ENCODE data around the gene OR52N5. TPM values are rescaled to one million over a fixed set of nuclear protein-coding genes. Genes with fewer than 3 reads are reported as not detected.

The OR52N5 gene
- polyA plus RNA-seq (ENCODE audit: insufficient read length): not detected
- long read RNA-seq, donor 1: 0 reads
- long read RNA-seq, donor 2: 0 reads
- long read RNA-seq, donor 3: 0 reads
- long read RNA-seq, donor 4: 0 reads
- long read RNA-seq, donor 5: 0 reads
- long read RNA-seq, donor 6: 0 reads
- long read RNA-seq, donor 7: 0 reads
- long read RNA-seq, donor 8: 0 reads

DNA sequence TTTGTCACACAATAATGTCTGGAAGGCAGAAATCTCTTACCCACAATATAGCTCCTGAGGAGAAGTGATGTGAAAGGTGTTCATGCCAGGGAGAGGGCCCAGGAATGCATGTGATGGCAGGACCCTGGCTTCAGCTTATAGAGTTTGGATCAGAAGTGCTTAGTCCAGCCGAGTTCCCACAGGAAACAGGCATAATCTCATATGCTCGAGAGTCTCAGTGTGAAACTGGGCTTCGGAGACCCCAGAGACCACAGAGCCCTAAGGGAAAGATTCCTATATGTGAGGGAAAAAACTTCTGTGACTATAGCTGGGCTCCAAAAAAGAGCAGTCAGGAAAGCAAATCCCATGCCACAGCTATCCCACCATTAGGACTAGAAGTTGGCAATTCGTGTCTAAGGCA, at the start of gene OR52N5:
TSS of gene OR52N5 (minus strand) at position 101 of the 400 bp plus-strand sequence. CDS start 4,721 bp downstream, outside the sequence.
- no peak for DNase-seq

GRCh38 chr11:5831196-5831829, 48.2 kb upstream of the OR52N5 start:
- no peak for DNase-seq

- no peak for DNase-seq
Observed at GRCh38 chr11:5818245-5818886, 35.2 kb upstream of the OR52N5 start.

- no peak for DNase-seq
Observed at GRCh38 chr11:5815534-5815933, 32.4 kb upstream of the OR52N5 start.

DNA sequence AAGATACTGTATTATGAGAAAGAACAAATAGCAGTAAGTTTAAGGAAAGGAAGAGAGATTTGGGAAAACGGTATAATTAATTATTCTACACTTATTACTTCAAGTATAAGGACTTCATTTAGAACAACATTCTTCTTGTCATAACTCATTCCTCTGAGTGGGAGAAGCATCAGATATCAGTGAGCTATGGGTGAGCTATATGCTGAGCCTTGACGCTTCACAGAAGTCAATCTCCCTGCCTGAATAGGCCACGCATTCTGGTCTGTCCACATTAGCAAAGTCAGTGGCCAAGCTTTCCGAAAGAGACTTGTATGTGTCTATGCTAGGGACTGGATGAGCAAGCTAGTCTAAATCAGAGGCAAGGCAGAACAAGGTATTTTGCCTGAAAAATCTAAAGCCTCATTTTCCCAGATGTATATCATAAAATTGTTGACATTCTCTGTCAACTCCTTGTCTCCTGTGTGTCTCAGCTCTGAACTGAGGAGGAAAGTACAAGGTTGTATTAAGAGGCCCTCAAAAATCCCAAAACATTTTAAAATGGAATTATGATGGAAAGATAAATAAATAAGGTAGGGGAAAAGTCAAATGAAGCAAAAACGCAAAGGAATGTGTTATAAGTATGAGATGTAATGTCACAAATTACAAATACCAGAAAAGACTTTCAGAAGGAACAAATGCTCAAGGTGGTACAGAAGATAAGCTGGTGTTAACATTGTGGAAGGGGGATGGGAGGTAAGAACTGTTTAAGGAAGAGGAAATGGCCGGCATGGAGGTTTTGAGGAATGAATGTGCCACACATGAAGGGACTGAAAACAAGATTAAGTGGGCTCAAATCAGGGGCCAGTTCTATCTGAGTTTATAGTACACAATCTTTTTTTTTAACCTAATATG, 27.0 kb upstream of the OR52N5 start:
- no peak for DNase-seq

DNA sequence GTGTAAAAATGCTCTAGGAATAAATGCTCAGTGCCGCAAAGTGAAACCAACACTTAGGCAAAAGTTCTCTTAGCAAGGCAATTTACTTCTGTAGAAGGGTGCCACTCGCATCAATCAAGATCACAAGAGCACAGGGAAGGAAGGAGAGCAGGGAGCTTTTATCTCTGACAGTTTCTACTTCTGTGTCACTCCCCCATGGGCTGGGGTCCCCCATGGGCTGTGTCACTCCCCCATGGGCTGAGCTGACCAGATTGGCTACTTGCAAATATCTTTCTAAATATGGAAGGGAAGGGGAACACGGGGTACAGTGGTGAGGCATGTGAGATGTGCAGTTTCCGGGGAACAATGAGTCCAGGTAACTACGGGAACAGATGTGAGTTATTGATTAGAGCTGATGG, 26.0 kb upstream of the OR52N5 start:
- DNase-seq: no peak

DNA sequence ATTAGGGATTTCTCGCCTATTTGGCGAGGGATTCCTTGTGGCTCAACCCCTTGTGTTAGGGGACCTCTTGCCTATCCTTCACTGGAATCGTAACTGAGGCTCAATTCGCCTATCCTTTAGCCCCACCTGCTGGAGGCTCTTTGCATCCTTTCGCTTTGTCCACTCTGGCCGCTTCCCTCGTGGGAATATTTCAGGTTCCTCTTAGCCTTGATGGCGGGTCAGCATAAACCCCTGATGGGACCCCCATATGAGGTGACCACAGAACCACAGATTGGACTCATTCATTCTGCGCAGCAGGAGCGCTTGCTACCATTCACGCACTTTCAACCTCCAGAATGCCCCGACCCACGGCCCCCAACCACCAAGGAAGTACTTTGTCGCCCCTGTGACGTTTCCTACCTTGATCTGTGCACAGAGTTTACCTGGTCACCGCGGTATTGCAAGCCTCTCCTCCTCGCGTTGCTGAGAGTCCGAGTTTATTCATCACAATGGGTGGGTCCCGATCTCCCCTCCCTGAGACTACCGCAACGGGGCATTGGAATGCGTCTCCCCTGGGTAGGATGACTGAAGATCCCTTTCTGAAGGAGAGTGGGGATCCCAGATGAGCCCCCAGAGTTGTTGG, 25.5 kb upstream of the OR52N5 start, which contains the start of gene OR52N2:
TSS of gene OR52N2 (plus strand) at position 425 of the 622 bp plus-strand sequence. CDS start 11,412 bp downstream, outside the sequence.
- peak; percentile 82 for DNase-seq

GRCh38 chr11:5807580-5807979, 24.4 kb upstream of the OR52N5 start:
- DNase-seq: no peak

GRCh38 chr11:5803982-5804381, 20.8 kb upstream of the OR52N5 start:
- no peak for DNase-seq

DNA sequence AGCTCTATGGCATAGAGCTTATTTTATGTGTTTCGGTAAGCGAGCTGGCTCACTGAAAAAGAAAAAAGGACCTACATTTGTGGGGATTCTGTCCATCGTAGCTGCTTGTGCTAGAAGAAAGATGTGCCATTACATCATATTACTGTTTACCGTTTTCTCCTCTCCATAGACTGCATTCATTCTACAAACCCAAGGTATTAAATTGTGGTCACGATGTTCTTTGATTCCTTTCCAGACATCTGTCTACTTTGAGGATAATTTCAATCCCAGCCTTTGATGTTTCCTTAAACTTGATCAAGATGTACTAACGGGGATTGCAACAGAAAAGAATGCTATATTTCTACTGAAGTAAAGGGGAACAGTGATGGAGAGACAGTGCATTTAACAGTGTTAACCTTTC, 13.4 kb upstream of the OR52N5 start:
- no peak for DNase-seq

DNA sequence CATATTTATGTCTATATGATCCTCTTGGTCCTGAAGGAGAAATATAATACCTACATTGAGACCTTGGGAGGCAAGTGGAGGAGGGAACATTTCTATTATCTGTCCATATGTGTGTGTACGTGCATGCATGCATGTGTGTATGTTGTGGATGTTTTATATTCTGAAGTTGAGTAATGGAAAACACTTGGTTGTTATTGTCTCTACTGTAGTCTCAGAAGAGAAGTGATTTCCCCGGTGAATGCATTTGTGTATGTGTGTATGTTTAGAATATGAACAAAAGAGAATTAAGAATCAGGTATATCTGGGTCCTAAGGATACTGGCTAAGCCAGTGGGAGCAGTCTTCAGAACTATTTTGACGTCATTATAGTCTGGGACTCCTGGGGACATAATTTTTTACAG, 8.0 kb upstream of the OR52N5 start, which contains the start of gene OR52N1:
TSS of gene OR52N1 (minus strand) at position 101 of the 400 bp plus-strand sequence. CDS start 2,449 bp downstream, outside the sequence.
- no peak for DNase-seq

GRCh38 chr11:5767056-5767455, 16.1 kb downstream of the OR52N5 start:
- DNase-seq: no peak

GRCh38 chr11:5753943-5754342, 29.2 kb downstream of the OR52N5 start, which contains the start of gene OR52N4:
Gene OR52N4, plus strand, starts transcription at chr11:5754243. Its CDS starts 498 bp downstream, at chr11:5754741.
- DNase-seq: no peak

- no peak for DNase-seq
Observed at GRCh38 chr11:5749836-5750235, 33.3 kb downstream of the OR52N5 start.

DNA sequence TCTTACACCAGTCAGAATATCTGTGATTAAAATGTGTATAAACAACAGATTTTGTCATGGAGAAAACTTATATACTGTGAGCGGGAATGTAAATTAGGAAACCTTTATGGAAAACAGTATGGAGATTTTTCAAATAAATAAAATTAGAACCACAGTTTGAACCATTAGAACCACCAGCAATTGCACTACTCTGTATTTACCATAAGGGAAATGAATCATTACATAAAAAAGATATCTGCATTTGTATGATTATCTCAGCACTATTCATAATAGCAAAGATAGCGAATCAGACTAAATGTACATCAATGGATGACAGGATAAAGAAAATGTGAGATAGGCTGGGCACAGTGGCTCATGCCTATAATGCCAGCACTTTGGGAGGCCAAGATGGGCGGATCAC, 36.5 kb downstream of the OR52N5 start:
- no peak for DNase-seq

DNA sequence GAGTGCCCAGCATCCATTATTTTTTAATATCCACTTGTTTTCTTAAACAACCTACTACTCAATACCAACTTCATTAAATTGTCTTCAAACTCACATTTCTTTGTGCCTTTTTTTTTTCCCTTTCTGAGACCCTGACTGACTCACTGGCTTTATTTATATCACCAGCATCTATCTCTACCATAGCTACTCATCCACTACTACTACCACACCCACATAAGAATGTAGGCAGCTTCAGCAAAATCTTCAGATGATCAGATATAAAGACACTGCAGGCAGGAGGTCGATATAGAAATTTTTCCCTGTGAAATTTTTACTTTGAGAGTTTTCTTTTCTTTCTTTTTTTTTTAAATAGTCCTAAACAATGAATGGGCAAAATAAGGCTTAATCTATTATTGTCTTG, 44.7 kb downstream of the OR52N5 start:
- DNase-seq: no peak

- no peak for DNase-seq
Observed at GRCh38 chr11:5737670-5738392, 45.3 kb downstream of the OR52N5 start.

GRCh38 chr11:5737091-5737490, 46.1 kb downstream of the OR52N5 start:
- DNase-seq: no peak

DNA sequence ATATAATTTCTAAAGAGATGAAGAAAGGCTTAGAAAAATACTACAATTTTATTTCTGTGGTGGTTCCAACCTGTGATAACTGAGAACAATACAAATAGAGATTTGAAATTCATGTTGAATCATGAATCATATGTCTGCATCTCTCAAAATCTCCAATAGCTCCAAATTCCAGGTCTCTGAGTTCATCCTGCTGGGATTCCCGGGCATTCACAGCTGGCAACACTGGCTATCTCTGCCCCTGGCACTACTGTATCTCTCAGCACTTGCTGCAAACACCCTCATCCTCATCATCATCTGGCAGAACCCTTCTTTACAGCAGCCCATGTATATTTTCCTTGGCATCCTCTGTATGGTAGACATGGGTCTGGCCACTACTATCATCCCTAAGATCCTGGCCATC, 46.8 kb downstream of the OR52N5 start, which contains the start of gene OR56B1:
TSS of gene OR56B1 (plus strand) at position 53 of the 400 bp plus-strand sequence. CDS start at position 122, 69 bp downstream.
- DNase-seq: no peak

- DNase-seq: no peak
Observed at GRCh38 chr11:5727691-5728090, 55.5 kb downstream of the OR52N5 start.

- DNase-seq: no peak
Observed at GRCh38 chr11:5726351-5726750, 56.8 kb downstream of the OR52N5 start.
